HG02943 (cell line): ENCODE results near the gene NPSR1.
"Not testable (repeated sequence)": the region's sequence is repeated elsewhere in the genome, so short reads cannot be mapped to it uniquely, and the experiment has no call there.

Source experiments
- ATAC-seq: cut with Tn5 transposase; IDR thresholded peaks from one replicate; pipeline ENCODE4 v1.9.1; 2021; ENCODE audit warnings: mild to moderate bottlenecking, low read depth, moderate library complexity; ENCODE audit not compliant: unreplicated experiment

Gene NPSR1

DNA sequence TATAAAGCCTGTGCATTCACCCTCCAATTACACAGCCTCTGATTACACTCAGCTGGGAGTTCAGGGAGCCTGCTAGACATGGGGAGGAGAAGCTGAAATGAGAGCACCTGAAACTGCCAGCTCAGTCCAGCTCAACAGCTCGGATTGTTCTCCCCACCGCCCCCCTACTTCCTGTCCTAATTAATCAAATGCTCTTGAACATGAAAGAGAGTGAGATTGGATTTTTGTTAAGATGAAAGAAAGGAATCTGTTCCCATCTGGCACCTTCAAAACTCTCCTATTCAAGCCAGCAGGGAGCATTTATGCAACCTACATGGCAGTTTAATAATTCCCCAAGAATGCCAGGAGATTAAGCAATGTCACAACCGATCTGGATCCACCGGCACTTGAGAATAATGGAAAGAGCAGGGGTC is 98.0 kb downstream of the NPSR1 start:
- ATAC-seq = no peak

DNA sequence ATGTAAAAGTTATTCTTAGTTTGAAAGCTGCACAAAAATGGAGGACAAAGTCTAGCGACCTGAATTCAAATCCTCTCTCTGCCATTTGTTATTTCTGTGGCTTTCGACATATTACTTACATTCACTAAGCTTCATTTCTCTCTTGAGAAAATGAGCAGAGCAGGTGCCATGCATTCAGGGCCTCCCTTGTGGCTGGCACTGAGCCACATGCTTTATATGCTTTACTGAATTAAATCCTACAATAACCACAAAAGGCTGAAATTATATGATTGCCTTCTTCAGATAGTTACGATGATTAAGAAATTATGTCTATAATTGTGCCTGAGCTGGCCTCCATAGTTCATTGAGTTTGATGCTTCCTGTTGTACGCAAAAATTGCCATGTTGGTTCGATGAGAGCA is 98.7 kb downstream of the NPSR1 start:
- ATAC-seq = no peak

DNA sequence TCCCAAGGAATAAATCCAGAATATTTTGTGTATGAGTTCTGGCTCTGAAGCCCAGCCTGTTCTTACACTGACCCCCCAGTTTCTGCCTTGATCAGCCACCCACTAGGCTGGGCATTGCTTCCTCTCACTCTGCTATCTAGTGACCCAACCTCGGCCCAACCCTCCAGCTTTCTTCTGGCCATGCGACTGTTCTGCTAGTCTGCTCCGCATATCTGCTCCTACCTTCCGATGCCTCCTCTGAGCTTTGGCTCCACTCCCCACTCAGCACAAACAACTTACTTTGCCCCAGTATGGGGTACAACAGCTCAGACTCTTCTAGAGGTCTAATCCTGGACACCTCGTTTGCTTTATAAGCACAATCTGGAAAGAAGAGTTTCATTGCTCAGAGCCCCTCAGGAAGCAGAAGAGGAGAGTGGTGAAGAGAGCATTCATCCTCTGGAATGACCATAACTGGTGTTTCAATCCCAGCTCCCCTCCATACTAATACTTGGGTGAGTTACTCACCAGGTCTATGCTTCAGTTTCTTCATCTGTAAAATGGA is 99.6 kb downstream of the NPSR1 start:
- peak; percentile 5 for ATAC-seq

DNA sequence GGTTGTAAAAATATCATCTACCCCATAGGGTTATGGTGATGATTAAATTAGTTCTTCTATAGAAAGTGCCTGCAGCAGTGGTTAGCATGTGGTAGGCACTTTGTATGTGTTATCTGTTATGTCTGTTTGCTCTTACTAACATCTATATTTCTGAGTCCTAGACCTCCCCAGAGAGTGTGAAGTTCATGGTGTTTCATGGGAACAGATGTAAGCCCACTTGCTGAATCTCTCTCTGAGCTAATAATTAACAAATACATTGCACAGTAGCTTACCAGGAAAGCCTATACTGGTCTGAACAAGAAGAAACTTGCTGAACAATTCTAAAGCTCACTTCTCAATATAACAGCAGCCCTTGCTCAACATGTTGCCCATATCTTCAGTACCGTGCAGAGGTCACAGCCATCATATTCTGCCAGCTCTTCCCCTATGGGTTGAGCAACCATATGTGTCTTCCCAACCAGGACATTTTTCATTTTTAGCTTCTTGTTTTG is 100.1 kb downstream of the NPSR1 start:
- ATAC-seq = peak; percentile 60

DNA sequence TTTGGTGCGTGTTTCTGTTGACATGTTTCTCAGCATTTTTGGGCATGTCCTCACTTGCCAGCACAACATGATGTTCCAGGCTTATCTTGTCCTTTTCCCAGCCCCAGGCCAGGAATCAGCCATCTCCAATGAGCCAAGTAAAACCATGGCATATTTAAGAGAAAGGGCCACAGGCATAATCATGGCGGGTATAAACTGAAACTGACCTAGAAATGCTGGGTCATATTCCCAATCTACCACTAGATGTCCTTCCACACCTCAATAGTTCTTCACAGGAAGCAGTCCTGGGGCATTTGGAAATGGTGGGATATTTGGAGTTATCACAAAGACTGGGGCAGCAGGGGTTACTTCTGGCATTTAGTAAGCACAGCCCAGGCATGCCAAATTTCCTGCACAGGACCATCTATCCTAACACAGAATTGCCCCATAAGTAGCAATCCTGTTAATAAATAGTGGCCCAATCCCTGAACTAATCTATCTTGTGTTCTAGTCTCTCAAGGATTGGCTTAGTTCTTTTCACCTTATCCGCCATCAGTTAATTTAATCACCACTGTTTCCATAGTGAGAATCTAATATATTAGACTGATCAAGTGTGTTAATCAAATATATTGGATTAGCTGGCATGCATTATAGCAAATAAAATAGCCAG is 101.6 kb downstream of the NPSR1 start:
- no peak for ATAC-seq

DNA sequence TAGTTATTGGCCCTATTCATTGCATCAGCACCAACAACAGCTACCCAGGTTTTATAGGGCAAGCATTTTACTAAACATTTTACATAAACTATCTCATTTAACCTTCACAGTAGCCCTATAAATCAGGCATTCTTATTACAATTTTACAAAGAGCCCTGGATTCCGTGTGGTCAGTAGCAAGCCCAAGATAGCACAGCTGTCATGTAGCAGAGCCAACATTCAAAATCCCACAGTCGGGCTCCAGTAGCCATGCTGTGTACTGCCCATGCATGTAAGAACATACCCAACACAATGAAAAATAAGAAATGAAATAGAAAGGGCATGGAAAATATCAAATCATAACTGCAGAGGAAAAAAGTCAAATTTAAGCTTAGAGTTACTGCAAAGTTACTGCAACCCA is 102.3 kb downstream of the NPSR1 start:
- no peak for ATAC-seq

DNA sequence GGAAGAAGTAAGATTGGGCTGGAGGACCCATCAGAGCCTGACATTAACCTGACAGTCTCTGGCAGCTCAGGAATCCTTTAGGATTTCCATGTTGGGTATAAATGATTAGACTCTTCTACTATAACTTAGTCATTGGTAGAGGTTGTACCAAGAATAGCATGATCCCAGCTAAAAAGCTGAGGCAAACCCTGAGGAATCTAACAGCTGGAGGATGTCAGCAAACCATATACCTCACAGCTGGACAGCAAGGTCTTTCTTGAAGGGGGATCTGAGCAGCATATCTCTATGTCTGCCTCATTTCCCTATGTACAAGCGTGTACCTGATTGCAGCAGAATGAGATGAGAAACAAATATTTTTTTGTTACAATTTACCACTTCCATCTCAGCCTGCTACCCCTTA is 103.2 kb downstream of the NPSR1 start:
- ATAC-seq = no peak

DNA sequence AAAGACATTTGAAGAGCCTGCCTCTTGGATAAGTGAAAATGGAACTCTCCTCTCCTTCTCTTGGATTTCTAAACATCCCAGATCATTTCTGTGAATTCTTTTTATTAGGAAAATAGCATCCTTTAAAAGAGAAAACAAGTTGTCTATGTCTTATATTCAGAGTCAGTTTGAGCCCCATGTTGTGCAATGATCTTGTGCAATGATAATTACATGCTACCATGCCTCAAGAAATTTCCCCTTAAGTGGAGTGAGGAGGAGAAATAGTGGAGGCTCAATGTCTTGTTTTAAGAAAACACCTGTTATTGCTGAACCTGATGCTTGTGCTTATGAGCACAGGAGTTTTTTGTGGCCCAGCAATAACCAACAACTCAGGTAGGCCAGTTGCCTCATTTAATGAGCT is 103.6 kb downstream of the NPSR1 start:
- no peak for ATAC-seq

DNA sequence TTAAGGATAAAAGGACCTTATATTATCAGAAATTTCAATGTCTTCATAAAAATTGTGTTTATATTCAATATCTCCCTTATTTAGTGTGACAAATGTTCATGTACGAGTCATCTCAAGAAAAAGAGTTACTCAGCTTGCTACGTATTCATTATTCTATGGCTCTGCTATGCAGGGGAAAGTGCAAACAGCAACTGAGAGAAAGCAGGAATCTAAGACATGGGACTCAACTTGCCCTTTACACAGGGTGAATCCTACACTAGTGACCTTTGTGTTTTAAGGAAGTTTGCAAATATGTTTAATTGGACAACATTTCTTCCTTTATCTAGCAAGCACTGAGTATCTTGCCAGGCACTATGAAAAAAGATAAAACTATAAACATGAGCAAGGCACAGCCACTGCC is 104.7 kb downstream of the NPSR1 start:
- no peak for ATAC-seq

DNA sequence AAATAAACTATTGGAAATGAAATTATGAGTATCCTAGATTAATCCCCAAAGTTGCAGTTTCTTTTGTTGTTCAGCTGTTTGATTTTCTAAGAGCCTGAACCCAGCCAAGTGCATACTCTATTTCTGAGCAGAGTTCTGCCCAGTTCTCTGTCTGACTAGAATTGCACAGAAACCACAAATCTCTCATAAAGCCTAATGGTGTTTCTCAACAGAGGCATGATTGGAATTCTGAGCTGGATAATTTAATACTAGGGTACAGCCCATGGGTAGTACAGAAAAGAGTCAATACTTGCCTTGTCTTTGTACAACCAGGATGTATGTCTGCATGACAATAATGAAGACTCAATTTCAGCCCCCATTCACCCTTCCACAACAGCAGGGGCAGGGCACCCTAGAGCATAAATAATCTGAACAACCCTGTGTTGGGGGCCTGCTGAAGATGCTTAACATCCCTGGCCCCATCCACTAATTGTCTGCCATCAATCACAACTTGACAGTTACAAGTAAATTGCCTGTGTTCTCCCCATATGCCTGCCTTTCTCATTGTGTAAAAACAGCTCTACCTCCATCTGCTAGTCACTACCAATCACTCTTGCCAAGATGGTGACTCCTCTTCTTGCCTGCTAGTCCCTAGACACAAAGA is 114.4 kb downstream of the NPSR1 start:
- no peak for ATAC-seq

DNA sequence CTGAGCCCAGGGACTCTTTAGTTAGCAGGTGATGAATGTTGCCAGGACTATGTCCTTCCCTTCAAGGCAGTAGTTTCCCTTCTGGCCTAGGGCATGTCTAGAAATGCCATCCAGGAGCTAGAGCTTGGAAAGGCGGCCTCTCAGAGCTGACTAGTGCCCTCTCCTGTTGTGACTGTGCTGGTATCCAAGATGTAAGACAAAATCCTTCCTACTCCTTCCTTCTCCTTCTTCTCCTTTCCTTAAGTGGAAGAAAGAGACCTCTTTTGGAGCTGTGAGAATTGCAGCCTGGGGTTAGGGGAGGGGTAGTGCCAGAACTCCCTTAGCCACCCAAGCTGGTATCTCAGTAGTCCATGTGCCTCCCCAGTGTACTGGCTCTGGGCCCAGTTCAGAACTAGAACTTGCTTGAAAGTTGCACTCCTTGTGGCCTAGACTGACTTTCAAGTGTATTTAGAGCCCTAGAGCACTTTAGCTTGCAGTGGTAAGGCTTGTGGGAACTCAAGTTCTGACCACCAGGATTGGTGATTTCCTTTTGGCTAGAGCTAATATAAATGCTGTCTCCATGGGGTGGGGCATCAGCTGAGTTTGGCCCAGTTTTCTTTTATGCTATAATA is 118.8 kb downstream of the NPSR1 start:
- ATAC-seq = no peak

DNA sequence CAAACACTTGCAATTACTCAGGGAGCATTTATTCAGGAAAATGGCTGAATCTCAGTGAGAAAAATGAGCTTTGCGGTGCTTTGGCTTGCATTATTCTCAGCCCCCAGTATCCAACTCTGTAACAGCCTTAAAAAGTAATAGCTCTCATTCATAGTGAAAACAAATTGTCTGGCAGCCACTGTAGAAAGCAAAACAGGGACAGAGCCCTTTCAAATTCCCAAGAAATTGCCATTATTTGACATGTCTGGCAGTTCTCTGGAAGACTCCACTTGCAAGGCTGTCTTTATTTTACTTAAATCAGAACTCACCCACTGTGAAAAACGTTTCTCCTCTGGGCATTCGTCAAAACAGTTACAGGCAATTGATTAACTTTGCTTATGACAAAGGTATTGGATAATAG is 122.5 kb downstream of the NPSR1 start:
- no peak for ATAC-seq

DNA sequence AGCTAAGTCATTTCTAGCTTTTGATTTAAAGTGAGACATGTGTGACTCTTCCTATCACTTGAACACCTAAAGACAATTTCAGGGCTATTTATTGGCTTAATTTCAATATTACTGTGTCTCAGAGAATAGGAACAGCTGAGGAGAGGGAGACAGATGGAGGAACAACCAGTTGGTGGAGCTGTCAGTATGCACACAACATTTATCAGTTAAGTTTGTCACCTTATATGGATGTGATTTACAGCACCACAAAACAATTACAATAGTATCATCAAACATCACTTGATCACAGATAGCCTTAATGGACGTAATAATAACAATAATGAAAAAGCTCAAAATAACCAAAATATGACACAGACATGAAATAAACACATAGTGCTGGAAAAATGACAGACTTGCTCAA is 129.6 kb downstream of the NPSR1 start:
- no peak for ATAC-seq

DNA sequence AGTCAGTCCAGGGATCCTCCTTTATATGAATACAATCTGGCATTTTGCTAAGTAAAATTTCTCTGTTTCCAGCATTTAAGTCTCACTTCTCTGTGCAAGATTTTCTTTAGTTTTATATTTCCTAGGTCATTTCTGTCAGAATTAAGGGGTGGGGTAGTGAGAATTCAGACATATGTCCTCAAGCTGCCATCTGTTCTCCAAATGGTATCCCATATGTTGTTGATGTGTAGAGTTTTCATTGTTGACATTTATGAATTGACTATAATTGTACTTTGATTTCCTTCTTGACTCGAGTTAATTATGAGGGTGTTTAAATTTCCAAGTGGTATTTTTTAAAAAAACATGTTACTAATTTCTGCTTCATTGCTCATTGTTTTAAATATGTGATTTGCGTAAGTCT is 148.8 kb downstream of the NPSR1 start:
- no peak for ATAC-seq

DNA sequence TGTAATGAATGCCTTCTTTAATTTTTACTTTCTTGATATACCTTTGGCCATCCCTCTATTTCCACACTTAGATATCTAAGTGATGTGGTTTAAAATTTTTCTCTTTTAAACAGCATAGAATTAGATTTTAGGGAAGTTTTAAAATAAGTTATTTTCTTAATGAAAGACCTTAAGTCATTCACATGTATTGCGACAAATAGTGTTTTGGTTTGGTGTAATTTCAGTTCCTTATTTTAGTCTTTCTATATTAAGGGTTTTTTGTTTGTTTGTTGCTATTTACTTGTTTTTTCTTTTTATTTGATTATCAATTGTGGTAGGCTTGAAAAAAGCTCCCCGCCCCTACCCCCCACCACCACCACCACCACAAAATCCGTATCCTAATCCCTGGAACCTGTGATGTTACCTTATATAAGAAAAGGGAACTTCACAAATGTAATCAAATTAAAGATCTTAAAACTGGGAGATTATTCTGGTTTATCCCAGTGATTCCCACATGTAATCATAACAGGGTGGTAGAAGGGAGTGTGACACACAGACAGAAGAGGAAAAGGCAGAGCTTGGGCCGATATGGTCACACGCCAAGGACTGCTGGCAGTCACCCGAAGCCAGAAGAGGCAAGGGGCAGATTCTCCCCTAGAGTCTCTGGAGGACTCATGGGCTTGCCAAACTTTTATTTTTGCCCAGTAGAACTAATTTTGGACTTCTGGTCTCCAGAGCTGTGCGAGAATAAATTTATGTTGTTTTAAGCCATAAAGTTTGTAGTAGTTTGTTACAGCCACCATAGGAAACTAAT is 149.7 kb downstream of the NPSR1 start:
- no peak for ATAC-seq

DNA sequence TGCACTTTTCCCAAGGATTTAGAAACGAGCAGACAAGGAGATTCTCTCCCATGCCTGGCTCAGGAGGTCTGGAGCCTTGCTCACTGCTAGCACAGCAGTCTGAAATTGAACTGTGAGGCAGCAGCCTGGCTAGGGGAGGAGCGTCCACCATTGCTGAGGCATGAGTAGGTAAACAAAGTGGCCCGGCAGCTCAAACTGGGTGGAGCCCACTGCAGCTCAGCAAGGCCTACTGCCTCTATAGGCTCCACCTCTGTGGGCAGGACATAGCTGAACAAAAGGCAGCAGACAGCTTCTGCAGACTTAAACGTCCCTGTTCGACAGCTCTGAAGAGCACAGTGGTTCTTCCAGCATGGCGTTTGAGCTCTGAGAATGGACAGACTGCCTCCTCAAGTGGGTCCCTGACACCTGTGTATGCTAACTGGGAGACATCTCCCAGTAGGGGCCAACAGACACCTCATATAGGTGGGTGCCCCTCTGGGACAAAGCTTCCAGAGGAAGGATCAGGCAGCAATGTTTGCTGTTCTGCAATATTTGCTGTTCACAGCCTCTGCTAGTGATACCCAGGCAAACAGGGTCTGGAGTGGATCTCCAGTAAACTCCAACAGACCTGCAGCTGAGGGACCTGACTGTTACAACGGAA is 156.3 kb downstream of the NPSR1 start:
- ATAC-seq = not testable (repeated sequence)

DNA sequence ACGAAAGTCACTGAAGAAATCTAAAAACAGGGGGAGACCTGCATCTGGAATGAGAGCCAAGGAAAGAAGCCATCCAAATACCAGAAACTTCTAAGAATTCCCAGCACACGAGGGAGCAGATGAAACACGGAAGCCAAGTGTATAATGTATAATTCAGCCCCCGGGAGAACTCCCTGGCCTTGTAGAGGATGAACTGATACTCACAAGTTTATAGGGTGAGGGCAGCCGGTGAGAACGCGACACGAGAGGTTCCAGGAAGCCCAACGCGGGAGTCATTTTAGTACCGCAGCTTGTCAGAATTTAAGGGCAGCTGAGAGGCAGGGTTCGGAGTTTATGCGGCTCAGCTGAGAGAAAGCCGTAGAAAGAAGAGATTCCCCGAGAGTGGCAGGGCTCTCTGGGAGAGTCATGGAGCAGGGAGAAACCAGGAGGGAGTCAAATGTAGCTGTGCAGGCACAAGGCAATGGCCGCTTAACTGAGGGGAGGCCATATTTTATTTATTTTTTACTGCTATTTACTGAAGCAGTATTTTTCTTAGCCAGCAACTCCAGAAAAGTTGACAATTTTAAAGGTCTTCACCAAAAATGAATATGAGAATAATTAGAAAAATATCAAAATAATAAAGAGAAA is 164.0 kb downstream of the NPSR1 start:
- ATAC-seq = no peak

DNA sequence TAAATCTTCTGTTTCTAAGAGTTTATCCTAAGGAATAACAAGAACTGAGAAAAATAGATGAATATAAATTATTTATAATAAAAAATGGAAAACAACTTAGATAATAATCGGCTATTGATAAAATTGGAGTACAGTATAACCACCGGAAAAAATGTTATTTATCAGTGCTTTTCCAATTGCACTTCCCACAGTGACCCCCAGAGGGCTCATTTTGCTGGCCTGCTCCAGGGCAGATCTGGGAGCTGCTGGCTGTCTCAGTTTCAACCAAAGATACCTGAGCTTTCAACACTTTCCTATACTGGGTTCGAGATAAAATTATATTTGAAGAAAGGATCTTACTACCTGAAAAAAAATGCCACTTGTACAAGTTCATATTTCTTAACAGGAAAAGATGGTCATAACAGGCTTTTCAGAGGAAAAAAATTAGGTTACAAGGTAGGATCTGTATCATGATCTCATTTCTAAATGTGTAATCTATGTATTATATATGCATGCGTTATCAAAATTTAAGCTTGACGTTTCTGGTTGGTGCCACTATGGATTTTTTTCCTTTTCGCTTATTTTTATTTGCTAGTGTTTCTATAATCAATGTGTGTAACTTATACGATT is 165.7 kb downstream of the NPSR1 start:
- ATAC-seq = peak; percentile 77

DNA sequence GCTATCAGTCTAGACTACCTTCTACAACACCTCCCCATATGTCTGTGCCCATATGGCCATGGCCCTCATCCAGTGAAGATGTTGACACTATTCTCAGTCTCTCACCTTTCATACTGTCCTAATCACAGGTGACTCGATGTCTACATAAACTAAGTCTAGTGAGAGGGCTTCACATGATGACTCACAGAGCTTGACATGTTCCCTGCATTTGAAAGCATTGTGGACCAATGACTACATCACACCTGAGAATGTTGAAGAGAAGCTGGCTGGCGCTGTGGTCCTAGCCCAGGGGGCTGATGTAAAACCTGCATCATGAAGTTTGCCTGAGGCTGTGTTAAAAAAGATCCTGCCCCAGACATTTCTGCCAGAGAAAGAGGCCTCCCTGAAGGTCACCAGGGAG is 167.2 kb downstream of the NPSR1 start:
- no peak for ATAC-seq

DNA sequence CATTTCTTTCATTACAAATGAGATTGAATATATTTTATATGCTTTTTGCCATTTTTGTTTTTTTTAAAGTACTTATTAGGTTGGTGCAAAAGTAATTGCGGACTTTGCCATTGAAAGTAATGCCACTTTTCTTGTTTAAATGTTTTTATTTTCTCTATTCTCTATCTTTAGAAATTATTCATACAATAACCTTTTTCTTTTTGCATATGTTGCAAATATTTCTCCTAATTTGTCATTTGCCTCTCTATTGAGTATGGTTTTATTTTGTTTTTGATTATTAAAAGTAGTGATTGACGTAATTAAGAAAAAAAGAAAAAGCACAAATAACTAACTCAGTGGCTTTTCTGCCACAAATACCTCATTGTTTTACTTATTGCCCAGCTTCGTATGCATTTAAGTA is 172.4 kb downstream of the NPSR1 start:
- ATAC-seq = no peak
